NCI-H128 (cell line): ENCODE results near the gene AP2A2.
"Not testable (repeated sequence)": the region's sequence is repeated elsewhere in the genome, so short reads cannot be mapped to it uniquely, and the experiment has no call there.

ENCODE experiments used
- DNase-seq: peaks from one replicate; lab custom pipeline; 2025; ENCODE audit not compliant: unreplicated experiment; lab: John Stamatoyannopoulos, UW

Gene AP2A2

GRCh38 chr11:972523-973211 is 47.0 kb downstream of the AP2A2 start:
- DNase-seq, result no peak

- DNase-seq, result no peak
Measured at GRCh38 chr11:973237-973636, 47.6 kb downstream of the AP2A2 start.

GRCh38 chr11:975376-975775 is 49.7 kb downstream of the AP2A2 start:
- DNase-seq, result not testable (repeated sequence)

- no peak for DNase-seq
Measured at GRCh38 chr11:975827-976226, 50.2 kb downstream of the AP2A2 start.

- no peak for DNase-seq
Measured at GRCh38 chr11:976431-977160, 50.9 kb downstream of the AP2A2 start.

- no peak for DNase-seq
Measured at GRCh38 chr11:977830-978720, 52.4 kb downstream of the AP2A2 start.

- no peak for DNase-seq
Measured at GRCh38 chr11:978781-979180, 53.1 kb downstream of the AP2A2 start.

GRCh38 chr11:980438-981357 is 55.0 kb downstream of the AP2A2 start:
- no peak for DNase-seq

GRCh38 chr11:981764-982163 is 56.1 kb downstream of the AP2A2 start:
- no peak for DNase-seq

- no peak for DNase-seq
Measured at GRCh38 chr11:984546-984945, 58.9 kb downstream of the AP2A2 start.

- no peak for DNase-seq
Measured at GRCh38 chr11:985406-985805, 59.7 kb downstream of the AP2A2 start.

- no peak for DNase-seq
Measured at GRCh38 chr11:985848-986247, 60.2 kb downstream of the AP2A2 start.

- DNase-seq, result no peak
Measured at GRCh38 chr11:986270-986951, 60.7 kb downstream of the AP2A2 start.

GRCh38 chr11:986952-987305 is 61.3 kb downstream of the AP2A2 start:
- DNase-seq, result no peak

GRCh38 chr11:987671-988070 is 62.0 kb downstream of the AP2A2 start:
- DNase-seq, result no peak

- no peak for DNase-seq
Measured at GRCh38 chr11:990101-990500, 64.4 kb downstream of the AP2A2 start.

GRCh38 chr11:991034-991433 is 65.4 kb downstream of the AP2A2 start:
- no peak for DNase-seq

- DNase-seq, result no peak
Measured at GRCh38 chr11:991711-992307, 66.1 kb downstream of the AP2A2 start.

- no peak for DNase-seq
Measured at GRCh38 chr11:992577-992976, 66.9 kb downstream of the AP2A2 start.
